Astrocyte of the cerebellum (primary cell): ENCODE results near the gene DIP2C.
"Not testable (repeated sequence)": the region's sequence is repeated elsewhere in the genome, so short reads cannot be mapped to it uniquely, and the experiment has no call there.

ENCODE experiments used
- DNase-seq: peaks from one replicate; pipeline ENCODE4 v3.0.0-alpha.2; 2011; ENCODE audit warnings: low read depth
- H3K4me3 ChIP-seq: 2 replicates; pipeline ENCODE4 v1.5.1; 2011; ENCODE audit warnings: mild to moderate bottlenecking, low read depth, low read length, moderate library complexity
- CTCF ChIP-seq: IDR thresholded peaks from 2 replicates; pipeline ENCODE4 v1.5.1; 2012; ENCODE audit warnings: low read length, low read depth, moderate library complexity, mild to moderate bottlenecking; ENCODE audit errors: missing control alignments
- in situ Hi-C: cut with HindIII; loops from 2 replicates; pipeline ENCODE4 v1.10.0; 2017; ENCODE audit warnings: low sequenced_read_pairs

The DIP2C gene

GRCh38 chr10:633279-634245 is 55.9 kb downstream of the DIP2C start:
- DNase-seq = no peak
- TF ChIP-seq CTCF = no peak
- in situ Hi-C loops = no loop called here
- no peak overlapping the region for H3K4me3 ChIP-seq

- in situ Hi-C loops, DNase-seq, H3K4me3 ChIP-seq: not testable (repeated sequence)
Observed at GRCh38 chr10:632807-633177, 56.7 kb downstream of the DIP2C start.

- H3K4me3 ChIP-seq, in situ Hi-C loops: not testable (repeated sequence)
Observed at GRCh38 chr10:632155-632806, 57.2 kb downstream of the DIP2C start.

GRCh38 chr10:631266-631665 is 58.2 kb downstream of the DIP2C start:
- no peak for DNase-seq
- TF ChIP-seq CTCF = no peak
- H3K4me3 ChIP-seq = no peak overlapping the region
- in situ Hi-C loops = no loop called here

More at GRCh38 chr10:632155-632806, 57.2 kb downstream of the DIP2C start:
- DNase-seq = not testable (repeated sequence)

GRCh38 chr10:630581-631073 is 58.8 kb downstream of the DIP2C start:
- in situ Hi-C loops = no loop called here
- TF ChIP-seq CTCF = no peak
- DNase-seq = no peak
- H3K4me3 ChIP-seq = no peak overlapping the region

- no peak overlapping the region for H3K4me3 ChIP-seq
- TF ChIP-seq CTCF = no peak
- in situ Hi-C loops = no loop called here
- DNase-seq = no peak
Observed at GRCh38 chr10:629186-629998, 60.1 kb downstream of the DIP2C start.

- no peak for TF ChIP-seq CTCF
- in situ Hi-C loops = no loop called here
- no peak for DNase-seq
- no peak overlapping the region for H3K4me3 ChIP-seq
Observed at GRCh38 chr10:628386-629045, 61.0 kb downstream of the DIP2C start.
